Pancreas (tissue), 10 donors: Measurements from ENCODE around the gene FHIT. TPM values are rescaled to one million over a fixed set of nuclear protein-coding genes. Genes with fewer than 3 reads are reported as not detected.

ENCODE experiments used
- ATAC-seq, 4 donors: fragments of 200-7000 bp; cut with Tn5 transposase; one replicate each; pipeline versions ENCODE4 v1.8.0 to v1.9.1; 2020; ENCODE audit warnings: mild to moderate bottlenecking in 4 of 4, moderate library complexity in 4 of 4
- DNase-seq, 6 donors: peaks; one replicate each; pipeline ENCODE4 v3.0.0-alpha.2; 2020
- FAIRE-seq: peaks from 2 replicates; lab custom pipeline; 2012; peaks lifted over from hg19 to GRCh38; lab: Jason Lieb, UNC
- H3K27ac ChIP-seq, 4 donors: fragments of 200-600 bp; sonication (generic); 1 replicate in 3 of 4; 2 replicates in 1 of 4; pipeline versions ENCODE4 v1.5.0 to v1.8.0; 2020
- H3K27me3 ChIP-seq, 4 donors: fragments of 200-600 bp; one replicate each; pipeline ENCODE4 v1.8.0; 2021
- H3K36me3 ChIP-seq, 3 donors: fragments of 200-600 bp; sonication (generic) in 1 of 3; one replicate each; pipeline versions ENCODE4 v1.5.0 to v1.8.0; 2020 to 2021
- H3K4me1 ChIP-seq, 3 donors: fragments of 200-600 bp; one replicate each; pipeline ENCODE4 v1.8.0; 2021
- H3K4me3 ChIP-seq, 4 donors: fragments of 200-600 bp; sonication (generic) in 2 of 4; one replicate each; pipeline versions ENCODE4 v1.5.0 to v1.8.0; 2020 to 2021
- H3K9me3 ChIP-seq, 4 donors: fragments of 200-600 bp; one replicate each; pipeline ENCODE4 v1.8.0; 2021
- CTCF ChIP-seq, 4 donors: fragments of 200-600 bp; sonication (generic) in 3 of 4; IDR thresholded peaks; one replicate each; pipeline versions ENCODE4 v1.5.0 to v1.8.0; 2021; ENCODE audit warnings: antibody characterized with exemption in 4 of 4
- WGBS, 2 donors: extraction: QIAGEN DNeasy Blood & Tissue Kit; methylation state at CpG; one replicate each; pipeline ENCODE4 v1.1.7; 2013; 5-methylcytosine and 5-hydroxymethylcytosine counted together
- intact Hi-C, 3 donors: fragments of 100-400 bp; cut with DNase I; formaldehyde crosslinking; loops; one replicate each; pipeline versions ENCODE4 v1.11.1 to v1.14.2; 2022
- polyA plus RNA-seq, 2 donors: library from polyadenylated mRNA; stranded (reverse); fragments of 200-250 nt; gene quantifications; one replicate each; pipeline ENCODE4 v1.2.3, GENCODE V29; 2013
- total RNA-seq, 6 donors: library from RNA; stranded (reverse); fragmentation: NEBNext Ultra II Directional in 4 of 6; extraction: Animal tissue kit (Norgen Biotek cat#: 25700) in 4 of 6; gene quantifications; one replicate each; pipeline versions ENCODE4 v1.2.1 to v1.2.4, GENCODE V29; 2021 to 2023
- donor health status: healthy with polysubstance abuse.
- donor health status: DM: no; HTN: no; CAD: no; lungs with moderate emphysema.
- donor health status: DM: no; HTN: no; CAD: no.
- donor health status: control.
- donor health status: control.
- donor health status: Bipolar disorder and iron deficiency.
- donor health status: DM: yes; HTN: yes; CAD: no.
- donor health status: DM: no; HTN: no; CAD: no.
- donor health status: DM: no; HTN: no; CAD: no.
- donor health status: DM: yes; HTN: yes; CAD: no.

FHIT gene
- total and polyA plus RNA-seq, 8 donors: 4.8 to 15.7 (median 8.0) TPM

GRCh38 chr3:60972599-60972998 is 278.7 kb downstream of the FHIT start:
- FAIRE-seq (no peak), DNase-seq (no peak), ATAC-seq (no peak)
- Histone ChIP-seq H3K27me3 (no peaks in the 10 kb centered on the region), H3K9me3 (no peaks in the 10 kb centered on the region), H3K36me3 (no peaks in the 10 kb centered on the region), H3K4me3 (no peak overlapping the region), H3K4me1 (no peaks in the 10 kb centered on the region), H3K27ac (no peak overlapping the region)
- intact Hi-C loops: no loop called here
- no peak for TF ChIP-seq CTCF (IDR thresholded peaks at IDR 0.05)

- DNase-seq (no peak), ATAC-seq (no peak), FAIRE-seq (no peak)
- no peak overlapping the region for H3K27ac ChIP-seq
- H3K4me3 ChIP-seq: no peak overlapping the region
- intact Hi-C loops: no loop called here
- WGBS, 2 donors: 85 to 90% methylated on average over 4 of the region's 4 CpGs
- H3K27me3 ChIP-seq: no peaks in the 10 kb centered on the region
- no peak for TF ChIP-seq CTCF (IDR thresholded peaks at IDR 0.05)
- H3K36me3 ChIP-seq: no peaks in the 10 kb centered on the region
- no peaks in the 10 kb centered on the region for H3K4me1 ChIP-seq
- no peaks in the 10 kb centered on the region for H3K9me3 ChIP-seq
Observed at GRCh38 chr3:60970850-60971249, 280.4 kb downstream of the FHIT start.

DNA sequence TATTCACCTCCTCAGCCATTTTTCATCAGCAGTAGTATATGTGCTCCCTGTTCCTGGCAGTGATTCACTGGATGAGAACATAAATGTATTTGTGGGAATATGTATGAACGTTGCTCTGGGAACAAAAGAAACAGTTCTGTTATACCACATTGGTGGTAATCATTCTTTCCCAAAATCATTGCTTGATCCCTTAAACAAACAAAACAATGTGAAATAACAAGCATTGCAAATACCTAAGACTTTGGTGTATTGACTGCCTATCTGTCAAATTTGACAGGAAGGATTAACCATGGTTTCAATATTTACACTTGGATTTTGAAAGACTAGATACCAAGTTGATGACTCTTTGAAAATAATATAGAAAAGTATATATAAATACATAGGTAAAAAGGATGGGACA is 284.1 kb downstream of the FHIT start:
- intact Hi-C loops: no loop called here
- Histone ChIP-seq H3K4me1 (no peaks in the 10 kb centered on the region), H3K36me3 (no peaks in the 10 kb centered on the region), H3K9me3 (no peaks in the 10 kb centered on the region), H3K4me3 (no peak overlapping the region), H3K27me3 (no peaks in the 10 kb centered on the region), H3K27ac (no peak overlapping the region)
- WGBS, 2 donors: 42 to 55% methylated on average over 1 of the region's 1 CpG
- TF ChIP-seq CTCF (IDR thresholded peaks at IDR 0.05): no peak
- DNase-seq (no peak), FAIRE-seq (no peak), ATAC-seq (no peak)

- TF ChIP-seq CTCF (IDR thresholded peaks at IDR 0.05): no peak
- Histone ChIP-seq H3K27me3 (no peaks in the 10 kb centered on the region), H3K4me3 (no peak overlapping the region), H3K4me1 (no peaks in the 10 kb centered on the region), H3K36me3 (no peaks in the 10 kb centered on the region), H3K9me3 (no peaks in the 10 kb centered on the region), H3K27ac (no peak overlapping the region)
- WGBS, 2 donors: 87 to 100% methylated on average over 1 of the region's 1 CpG
- ATAC-seq: no peak
- FAIRE-seq: no peak
- intact Hi-C loops: no loop called here
- DNase-seq: no peak
Observed at GRCh38 chr3:60957541-60957940, 293.7 kb downstream of the FHIT start.

- DNase-seq: no peak
Observed at GRCh38 chr3:60956729-60957128, 294.5 kb downstream of the FHIT start.

More at GRCh38 chr3:60956729-60957128, 294.5 kb downstream of the FHIT start:
- no peak for ATAC-seq
- TF ChIP-seq CTCF (IDR thresholded peaks at IDR 0.05): no peak
- Histone ChIP-seq H3K4me1 (no peaks in the 10 kb centered on the region), H3K9me3 (no peaks in the 10 kb centered on the region), H3K36me3 (no peaks in the 10 kb centered on the region), H3K4me3 (no peak overlapping the region), H3K27me3 (no peaks in the 10 kb centered on the region), H3K27ac (no peak overlapping the region)
- intact Hi-C loops: no loop called here
- no peak for FAIRE-seq
- WGBS, 2 donors: 90 to 91% methylated on average over 4 of the region's 4 CpGs
